ENCODE measurements around the gene SBK3.

DNA sequence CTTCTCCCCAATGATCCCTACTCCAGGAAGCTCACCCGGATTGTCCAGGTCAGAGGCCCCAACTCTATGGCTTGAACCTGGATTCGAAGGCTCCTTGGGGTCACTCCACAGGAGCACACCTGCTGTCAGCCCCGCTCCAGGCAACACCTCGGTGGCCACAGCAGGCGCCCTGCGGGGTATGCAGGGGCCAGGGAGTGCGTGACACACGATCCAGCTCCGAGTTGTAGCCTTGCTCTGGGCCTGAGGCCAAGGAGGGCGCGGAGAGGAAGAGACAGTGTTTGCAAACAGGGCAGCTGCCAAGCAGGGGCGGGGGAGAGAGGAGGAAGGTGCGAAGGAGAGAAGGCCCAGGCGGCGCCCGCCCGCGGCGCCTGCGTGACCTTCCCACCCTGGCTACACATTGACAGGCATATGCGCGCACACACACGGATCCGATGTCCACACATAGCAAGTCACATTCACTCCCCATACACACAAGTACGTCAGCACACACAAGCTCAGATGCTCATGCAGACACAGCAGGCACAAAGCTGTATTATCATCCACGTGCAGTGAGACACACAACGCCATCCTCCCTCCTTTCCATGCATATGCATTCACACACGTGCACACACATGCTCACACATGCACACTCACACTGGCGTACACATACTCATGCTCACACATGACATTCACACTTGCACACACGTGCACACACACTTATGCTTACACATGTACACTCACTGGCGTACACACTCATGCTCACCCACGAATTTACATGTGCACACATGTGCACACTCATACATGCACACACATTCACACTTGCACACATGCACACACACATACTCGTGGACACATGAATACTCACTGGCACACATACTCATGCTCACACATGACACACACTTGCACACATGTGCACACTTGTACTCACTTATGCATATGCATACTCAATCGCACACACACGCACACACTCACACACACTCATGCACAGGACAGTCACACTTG, 18.8 kb downstream of the SBK3 start:
- TF ChIP-seq, protein P1, sequence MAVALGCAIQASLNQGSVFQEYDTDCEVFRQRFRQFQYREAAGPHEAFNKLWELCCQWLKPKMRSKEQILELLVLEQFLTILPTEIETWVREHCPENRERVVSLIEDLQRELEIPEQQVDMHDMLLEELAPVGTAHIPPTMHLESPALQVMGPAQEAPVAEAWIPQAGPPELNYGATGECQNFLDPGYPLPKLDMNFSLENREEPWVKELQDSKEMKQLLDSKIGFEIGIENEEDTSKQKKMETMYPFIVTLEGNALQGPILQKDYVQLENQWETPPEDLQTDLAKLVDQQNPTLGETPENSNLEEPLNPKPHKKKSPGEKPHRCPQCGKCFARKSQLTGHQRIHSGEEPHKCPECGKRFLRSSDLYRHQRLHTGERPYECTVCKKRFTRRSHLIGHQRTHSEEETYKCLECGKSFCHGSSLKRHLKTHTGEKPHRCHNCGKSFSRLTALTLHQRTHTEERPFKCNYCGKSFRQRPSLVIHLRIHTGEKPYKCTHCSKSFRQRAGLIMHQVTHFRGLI (tag by site-specific recombination; IDR thresholded peaks at IDR 0.05): no peak
- TF ChIP-seq, protein P2, sequence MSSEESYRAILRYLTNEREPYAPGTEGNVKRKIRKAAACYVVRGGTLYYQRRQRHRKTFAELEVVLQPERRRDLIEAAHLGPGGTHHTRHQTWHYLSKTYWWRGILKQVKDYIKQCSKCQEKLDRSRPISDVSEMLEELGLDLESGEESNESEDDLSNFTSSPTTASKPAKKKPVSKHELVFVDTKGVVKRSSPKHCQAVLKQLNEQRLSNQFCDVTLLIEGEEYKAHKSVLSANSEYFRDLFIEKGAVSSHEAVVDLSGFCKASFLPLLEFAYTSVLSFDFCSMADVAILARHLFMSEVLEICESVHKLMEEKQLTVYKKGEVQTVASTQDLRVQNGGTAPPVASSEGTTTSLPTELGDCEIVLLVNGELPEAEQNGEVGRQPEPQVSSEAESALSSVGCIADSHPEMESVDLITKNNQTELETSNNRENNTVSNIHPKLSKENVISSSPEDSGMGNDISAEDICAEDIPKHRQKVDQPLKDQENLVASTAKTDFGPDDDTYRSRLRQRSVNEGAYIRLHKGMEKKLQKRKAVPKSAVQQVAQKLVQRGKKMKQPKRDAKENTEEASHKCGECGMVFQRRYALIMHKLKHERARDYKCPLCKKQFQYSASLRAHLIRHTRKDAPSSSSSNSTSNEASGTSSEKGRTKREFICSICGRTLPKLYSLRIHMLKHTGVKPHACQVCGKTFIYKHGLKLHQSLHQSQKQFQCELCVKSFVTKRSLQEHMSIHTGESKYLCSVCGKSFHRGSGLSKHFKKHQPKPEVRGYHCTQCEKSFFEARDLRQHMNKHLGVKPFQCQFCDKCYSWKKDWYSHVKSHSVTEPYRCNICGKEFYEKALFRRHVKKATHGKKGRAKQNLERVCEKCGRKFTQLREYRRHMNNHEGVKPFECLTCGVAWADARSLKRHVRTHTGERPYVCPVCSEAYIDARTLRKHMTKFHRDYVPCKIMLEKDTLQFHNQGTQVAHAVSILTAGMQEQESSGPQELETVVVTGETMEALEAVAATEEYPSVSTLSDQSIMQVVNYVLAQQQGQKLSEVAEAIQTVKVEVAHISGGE (tag by site-specific recombination; conservative IDR thresholded peaks at IDR 0.05; ENCODE audit: low read depth): no peak
- no peak for TF ChIP-seq SETDB1 (IDR thresholded peaks at IDR 0.05; ENCODE audit: insufficient read length, low read length)
- TF ChIP-seq, protein P3, sequence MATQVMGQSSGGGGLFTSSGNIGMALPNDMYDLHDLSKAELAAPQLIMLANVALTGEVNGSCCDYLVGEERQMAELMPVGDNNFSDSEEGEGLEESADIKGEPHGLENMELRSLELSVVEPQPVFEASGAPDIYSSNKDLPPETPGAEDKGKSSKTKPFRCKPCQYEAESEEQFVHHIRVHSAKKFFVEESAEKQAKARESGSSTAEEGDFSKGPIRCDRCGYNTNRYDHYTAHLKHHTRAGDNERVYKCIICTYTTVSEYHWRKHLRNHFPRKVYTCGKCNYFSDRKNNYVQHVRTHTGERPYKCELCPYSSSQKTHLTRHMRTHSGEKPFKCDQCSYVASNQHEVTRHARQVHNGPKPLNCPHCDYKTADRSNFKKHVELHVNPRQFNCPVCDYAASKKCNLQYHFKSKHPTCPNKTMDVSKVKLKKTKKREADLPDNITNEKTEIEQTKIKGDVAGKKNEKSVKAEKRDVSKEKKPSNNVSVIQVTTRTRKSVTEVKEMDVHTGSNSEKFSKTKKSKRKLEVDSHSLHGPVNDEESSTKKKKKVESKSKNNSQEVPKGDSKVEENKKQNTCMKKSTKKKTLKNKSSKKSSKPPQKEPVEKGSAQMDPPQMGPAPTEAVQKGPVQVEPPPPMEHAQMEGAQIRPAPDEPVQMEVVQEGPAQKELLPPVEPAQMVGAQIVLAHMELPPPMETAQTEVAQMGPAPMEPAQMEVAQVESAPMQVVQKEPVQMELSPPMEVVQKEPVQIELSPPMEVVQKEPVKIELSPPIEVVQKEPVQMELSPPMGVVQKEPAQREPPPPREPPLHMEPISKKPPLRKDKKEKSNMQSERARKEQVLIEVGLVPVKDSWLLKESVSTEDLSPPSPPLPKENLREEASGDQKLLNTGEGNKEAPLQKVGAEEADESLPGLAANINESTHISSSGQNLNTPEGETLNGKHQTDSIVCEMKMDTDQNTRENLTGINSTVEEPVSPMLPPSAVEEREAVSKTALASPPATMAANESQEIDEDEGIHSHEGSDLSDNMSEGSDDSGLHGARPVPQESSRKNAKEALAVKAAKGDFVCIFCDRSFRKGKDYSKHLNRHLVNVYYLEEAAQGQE (tag by site-specific recombination; IDR thresholded peaks at IDR 0.05): no peak
